ENCODE measurements around the gene REST.
"Not testable (repeated sequence)": the region's sequence is repeated elsewhere in the genome, so short reads cannot be mapped to it uniquely, and the experiment has no call there.

REST gene

DNA sequence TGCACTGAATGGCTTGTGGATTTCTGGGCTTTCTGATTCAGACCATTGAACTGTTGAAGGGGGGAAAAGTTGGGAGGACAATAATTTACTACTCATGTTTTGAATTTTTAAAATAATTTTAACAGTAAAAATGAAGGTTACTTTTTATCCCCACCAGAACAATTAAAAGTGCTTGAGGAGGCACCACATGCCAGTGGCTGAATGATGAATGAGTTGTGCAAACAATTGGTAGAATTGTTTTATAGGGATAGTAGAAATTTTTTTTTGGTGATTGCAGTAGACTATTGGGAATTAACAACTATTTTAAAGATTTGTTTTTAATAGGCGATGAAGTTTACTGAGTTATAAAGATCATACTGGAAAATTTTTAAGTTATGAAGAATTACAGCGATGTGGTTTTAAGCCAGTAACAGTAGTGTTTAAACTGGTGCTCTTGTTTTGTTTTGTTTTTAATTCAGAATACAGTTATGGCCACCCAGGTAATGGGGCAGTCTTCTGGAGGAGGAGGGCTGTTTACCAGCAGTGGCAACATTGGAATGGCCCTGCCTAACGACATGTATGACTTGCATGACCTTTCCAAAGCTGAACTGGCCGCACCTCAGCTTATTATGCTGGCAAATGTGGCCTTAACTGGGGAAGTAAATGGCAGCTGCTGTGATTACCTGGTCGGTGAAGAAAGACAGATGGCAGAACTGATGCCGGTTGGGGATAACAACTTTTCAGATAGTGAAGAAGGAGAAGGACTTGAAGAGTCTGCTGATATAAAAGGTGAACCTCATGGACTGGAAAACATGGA is 2.7 kb downstream of the REST start:
- peak; percentile 11 for DNase-seq

DNA sequence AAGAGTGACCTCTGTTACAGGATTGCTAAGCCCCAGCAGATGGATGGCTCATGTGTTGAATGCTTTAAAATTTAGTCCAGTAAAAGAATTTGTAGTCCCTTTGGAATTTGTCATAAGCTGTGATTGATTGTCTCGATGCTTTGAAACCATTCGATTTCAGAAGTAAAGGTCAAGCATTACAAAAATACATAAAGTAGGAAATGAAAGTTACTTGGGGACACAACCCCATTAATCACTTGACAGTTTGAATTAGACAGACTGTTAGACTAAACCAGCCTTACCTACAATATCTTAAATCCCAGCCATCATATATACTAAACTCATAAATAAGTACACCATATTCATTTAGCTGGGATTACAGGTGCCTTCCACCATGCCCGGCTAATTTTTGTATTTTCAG is 6.6 kb downstream of the REST start:
- DNase-seq: no peak

DNA sequence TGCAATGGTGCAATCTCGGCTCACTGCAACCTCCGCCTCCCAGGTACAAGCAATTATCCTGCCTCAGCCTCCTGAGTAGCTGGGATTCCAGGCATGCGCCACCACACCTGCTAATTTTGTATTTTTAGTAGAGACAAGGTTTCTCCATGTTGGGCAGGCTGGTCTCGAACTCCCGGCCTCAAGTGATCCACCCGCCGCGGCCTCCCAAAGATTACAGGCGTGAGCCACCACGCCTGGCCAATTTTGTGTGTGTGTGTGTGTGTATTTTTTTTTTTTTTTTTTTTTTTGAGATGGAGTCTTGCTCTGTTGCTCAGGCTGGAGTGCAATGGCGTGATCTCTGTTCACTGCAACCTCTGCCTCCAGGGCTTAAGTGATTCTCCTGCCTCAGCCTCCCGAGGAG is 7.3 kb downstream of the REST start:
- DNase-seq: not testable (repeated sequence)

DNA sequence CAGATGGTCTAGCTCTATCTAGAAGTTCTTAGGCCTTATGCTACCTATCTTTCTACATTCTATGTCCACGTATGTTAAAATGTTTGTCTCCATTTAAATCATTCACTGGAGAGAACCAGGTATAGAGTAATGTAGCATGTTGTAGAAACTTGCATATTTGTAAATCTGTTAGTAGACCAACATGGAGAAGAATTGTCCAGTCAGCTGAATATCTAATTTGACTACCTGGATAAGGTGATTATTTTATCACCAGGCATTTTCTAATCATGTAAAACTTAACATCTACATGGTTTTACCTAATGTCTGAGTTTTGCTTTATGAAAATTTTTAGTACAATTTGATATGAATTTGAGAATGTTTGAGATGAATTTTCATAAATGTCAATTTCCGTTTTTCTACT is 19.5 kb downstream of the REST start:
- no peak for DNase-seq

DNA sequence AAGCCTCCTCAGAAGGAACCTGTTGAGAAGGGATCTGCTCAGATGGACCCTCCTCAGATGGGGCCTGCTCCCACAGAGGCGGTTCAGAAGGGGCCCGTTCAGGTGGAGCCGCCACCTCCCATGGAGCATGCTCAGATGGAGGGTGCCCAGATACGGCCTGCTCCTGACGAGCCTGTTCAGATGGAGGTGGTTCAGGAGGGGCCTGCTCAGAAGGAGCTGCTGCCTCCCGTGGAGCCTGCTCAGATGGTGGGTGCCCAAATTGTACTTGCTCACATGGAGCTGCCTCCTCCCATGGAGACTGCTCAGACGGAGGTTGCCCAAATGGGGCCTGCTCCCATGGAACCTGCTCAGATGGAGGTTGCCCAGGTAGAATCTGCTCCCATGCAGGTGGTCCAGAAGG is 22.9 kb downstream of the REST start:
- no peak for DNase-seq

DNA sequence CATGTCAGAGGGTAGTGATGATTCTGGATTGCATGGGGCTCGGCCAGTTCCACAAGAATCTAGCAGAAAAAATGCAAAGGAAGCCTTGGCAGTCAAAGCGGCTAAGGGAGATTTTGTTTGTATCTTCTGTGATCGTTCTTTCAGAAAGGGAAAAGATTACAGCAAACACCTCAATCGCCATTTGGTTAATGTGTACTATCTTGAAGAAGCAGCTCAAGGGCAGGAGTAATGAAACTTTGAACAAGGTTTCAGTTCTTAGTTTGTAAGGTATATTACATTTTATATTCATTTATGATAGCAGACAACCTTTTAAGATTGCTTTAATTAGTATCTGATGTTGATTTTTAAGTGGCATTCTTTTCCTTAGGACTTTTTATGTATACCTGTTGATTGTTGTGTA is 24.2 kb downstream of the REST start:
- no peak for DNase-seq

DNA sequence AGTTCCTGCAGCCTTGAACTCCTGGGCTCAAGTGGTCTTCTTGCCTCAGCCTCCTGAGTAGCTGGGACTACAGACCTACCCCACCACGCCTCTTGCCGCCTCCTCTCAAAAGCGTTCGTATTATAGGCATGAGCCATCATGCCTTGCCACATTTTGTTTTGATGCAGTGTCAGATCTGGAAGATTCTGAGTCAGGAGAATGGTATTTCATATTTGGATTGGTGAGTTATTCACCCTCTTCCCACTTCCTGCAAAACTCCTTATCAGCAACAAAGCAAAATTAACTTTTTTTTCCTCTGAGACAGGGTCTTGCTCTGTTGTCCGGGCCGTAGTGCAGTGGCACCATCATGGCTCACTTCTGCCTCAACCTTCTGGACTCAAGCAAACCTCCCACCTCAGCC is 29.6 kb downstream of the REST start:
- no peak for DNase-seq

DNA sequence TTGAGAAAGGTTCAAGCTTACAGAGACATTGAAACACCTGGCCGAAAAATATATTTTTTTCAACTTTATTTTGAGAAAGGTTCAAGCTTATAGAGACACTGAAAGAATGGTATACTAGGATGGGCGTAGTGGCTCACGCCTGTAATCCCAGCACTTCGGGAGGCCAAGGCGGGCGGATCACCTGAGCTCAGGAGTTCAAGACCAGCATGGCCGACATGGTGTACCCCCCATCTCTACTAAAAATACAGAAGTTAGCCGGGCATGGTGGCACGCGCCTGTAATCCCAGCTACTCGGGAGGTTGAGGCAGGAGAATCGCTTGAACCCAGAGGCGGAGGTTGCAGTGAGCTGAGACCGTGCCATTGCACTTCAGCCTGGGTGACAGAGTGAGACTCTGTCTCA is 32.1 kb downstream of the REST start:
- DNase-seq: not testable (repeated sequence)

DNA sequence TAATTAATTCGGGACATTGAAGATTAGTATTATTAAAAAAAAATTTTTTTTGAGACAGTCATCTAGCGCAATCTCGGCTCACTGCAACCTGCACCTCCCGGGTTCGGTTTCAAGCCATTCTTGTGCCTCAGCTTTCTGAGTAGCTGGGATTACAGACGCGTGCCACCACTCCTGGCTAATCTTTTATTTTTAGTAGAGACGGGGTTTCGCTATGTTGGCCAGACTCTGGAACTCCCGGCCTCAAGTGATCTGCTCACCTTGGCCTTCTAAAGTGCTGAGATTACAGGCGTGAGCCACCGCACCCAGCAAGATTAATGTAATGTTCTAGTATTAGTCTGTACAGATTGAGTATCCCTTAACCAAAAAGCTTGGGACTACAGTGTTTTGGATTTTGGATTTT is 32.7 kb downstream of the REST start:
- no peak for DNase-seq

DNA sequence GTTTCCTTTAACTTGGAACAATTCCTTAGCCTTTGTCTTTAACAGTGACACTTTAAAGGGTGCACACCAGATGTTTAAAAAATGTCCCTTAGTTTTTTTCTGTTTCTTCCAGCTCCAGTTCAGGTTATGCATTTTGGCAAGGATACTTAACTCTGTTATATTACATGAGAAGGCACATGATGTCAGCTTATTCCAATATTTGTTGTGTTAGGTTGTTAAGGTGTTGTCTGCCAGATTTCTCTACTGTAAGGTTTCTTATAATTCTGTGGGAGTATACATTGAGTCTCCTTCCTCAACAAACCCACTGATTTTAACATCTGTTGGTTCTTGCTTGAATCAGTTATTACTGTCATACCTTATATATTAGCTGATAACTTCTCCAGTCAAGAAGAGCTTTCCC is 33.3 kb downstream of the REST start:
- no peak for DNase-seq

DNA sequence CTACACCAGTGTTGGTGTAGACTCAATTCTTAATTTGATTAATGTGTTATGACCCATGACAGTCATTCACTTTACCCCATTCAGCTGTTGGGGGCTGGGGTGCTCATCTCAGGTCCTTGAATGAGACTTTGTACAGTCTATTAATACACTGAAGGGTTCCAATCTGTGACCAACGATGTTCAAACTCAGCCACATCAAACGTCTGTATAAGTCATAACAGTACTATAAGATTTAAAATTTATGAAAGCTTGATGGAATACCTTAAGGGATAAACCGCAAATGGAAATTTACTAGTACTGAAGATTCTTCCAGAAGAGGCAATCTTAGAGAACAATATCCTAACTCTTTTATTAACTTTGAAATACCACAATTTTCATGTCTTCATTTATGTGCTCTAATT is 33.7 kb downstream of the REST start:
- no peak for DNase-seq

DNA sequence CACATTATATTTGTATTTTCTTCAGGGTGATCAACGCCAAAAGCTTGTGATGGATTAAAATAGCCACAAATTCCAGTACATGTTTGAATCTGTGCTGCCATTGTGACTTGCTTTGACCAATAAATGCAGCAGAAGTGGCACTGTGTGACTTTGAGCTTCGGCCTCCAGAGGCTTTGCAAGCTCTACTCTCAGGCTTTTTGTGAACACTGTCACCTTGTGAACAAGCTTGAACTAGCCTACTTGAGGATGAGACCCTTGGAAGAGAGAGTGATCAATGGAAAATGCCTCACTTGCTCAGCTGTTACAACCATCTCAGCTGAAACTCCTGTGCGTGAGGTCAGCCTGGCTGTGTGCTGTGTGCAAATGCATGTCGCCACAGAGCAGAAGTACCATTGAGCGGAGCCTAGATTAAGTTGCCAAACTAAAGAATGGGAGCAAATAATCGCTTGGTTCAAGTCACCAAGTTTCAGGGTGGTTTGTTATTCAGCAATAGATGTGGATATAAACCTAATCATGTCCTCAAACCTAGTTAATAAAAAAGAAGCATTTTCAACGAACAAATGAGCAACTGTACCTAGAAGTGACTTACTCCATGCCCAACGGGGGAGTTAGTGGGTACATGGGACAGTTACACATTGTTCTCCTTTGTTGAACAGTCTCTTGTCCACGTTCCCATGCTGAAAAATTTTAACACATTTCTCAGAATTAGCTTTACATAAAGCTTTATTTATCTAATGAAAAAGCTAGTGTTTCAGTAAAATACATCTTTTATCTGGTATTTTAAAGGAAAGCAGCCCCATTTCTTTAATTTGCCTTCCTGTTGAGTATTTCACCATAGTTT is 46.2 kb downstream of the REST start:
- no peak for DNase-seq

DNA sequence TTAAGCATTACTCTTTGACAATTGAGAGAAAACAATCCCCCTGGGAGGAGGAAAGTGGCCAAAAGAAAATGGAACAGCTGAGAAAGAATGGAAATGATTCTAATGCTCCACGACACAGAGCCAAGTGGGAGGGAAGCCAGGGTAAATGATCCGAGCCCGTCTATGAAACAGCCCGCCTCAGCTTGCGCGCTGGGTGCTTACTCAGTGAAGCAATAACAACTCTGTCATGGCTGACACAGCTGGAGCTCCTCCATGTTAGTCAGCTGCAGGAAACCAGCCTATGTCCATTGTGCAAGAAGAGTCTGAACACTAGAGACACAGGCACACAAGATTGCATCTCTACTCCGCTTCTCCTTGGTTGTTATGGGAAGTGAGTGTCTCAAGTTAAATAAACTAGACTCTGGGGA is 50.4 kb downstream of the REST start:
- no peak for DNase-seq

DNA sequence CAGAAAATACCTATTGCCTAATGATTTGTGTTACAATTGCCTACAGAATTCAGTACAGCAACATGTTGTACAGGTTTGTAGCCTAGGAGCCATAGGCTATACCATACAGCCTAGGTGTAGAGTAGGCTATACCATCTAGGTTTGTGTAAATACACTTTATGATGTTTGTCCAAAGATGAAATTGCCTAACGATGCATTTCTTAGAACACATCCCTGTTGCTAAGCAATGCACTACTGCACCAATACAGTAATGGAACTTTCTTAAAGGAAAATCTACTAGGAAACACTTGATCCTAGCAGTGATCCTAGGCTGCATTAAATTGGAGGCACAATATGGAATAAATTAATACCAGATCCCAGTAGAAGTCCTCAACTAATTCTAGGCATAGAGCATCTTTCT is 51.4 kb downstream of the REST start:
- no peak for DNase-seq

DNA sequence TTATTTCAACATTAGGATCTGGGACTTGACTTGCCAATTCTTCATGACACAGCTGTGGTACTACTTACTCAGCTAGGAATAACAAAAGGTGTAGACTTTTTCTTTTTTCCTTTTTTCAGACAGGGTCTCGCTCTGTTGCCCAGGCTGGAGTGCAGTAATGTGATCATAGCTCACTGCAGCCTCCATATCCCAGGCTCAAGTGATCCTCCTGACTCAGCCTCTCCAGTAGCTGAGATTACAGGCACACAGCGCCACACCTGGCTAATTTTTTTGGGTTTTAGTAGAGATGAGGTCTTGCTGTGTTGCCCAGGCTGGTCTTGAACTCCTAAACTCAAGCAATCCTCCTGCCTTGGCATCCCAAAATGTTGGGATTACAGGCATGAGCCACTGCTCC is 53.4 kb downstream of the REST start:
- no peak for DNase-seq

DNA sequence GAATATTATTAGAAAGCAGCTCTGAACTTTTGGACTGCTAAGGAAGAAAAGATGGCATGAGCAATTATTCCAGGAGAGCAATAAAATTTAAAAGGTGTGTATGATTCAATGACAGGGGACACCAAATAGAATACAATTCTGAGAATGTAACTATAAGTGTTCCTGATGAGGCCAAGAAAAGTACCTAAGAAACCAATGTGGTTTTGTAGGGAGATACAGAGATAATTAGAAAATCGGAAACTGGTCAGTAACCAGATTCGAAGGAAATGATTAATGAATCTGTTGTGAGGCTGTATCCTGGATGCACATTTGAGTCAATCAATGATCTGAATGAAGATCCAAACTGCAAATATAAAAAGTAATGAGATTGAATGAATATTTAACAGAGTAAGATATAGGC is 63.7 kb downstream of the REST start:
- no peak for DNase-seq

DNA sequence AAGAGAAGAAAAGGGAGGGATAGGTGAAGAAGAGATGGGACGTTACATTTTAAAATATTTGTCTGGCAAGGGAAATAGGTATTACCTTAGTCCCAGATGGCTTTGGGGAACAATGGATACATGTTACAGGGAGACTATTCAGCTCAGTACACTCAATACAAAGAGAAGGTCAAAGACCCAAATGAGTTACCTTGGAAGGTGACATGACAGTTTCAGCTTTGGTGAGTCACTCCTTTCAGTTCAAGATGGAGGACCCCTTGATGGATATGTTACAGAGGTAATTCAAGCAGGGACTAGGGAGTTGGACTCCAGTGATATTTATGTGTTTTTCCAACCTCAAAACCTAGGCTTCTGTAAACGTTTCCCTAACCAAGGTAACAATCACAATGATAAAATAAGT is 64.7 kb downstream of the REST start:
- no peak for DNase-seq

DNA sequence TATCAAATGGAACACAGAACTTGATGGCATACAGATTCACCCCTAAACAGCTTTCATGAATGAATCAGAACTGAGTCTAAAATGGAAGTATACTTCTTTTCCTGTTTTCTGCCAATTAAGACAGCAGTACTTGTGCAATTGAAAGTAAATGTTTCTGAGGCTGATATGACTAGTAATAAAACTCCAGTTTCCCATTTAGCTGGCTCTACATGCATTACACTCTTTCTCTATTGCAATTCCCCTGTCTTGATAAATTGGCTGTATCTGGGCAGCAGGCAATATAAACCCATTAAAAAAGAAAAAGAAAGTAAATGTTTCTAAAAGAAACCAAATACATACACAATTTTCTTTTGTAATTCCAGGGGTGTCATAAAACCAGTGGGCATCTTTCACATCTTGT is 65.1 kb downstream of the REST start:
- no peak for DNase-seq

DNA sequence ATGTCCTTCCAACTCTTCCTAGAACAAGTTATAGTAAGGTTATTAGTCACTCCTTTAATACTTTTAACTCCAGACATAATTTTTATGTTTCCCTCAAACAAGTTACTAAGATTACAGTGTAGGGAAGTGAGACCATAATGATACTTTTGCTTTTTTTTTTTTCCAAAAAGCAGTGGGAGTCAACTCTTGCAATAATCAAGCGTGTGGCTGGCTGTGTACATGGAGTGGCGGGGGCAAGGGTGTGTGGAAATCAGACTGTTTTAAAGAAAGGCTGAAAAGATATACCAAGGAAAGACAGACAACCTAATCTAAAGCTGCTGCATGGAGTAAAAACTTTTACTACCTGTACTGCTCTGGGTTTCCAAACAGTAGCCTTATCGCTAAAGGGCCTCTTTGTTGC is 65.6 kb downstream of the REST start:
- DNase-seq: no peak

DNA sequence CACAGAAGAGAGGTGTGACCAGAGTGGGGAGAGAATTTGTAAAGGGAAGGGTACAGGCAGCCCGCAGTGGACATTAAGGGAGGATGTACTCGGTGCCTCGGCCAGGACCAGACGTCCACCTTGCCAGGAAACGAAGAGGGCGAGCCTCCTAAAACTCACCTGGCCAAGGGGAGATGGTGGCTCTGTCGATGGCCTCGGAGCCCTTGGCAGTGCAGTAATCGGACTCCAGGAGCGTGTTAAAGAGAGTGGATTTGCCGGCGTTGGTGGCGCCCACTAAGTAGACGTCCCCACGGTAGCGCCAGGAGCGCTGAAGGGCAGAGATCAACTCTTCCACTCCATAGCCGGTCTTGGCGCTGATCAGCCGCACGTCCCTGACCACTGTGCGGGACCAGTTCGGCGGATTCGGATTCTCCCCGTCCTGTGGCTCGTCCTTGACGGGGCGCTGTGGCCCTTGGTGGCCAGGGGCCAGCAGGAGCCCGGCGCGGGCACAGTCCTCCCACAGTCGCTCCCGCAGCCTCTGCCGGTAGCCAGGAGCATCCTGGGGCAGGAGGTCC is 68.7 kb downstream of the REST start:
- DNase-seq: no peak

DNA sequence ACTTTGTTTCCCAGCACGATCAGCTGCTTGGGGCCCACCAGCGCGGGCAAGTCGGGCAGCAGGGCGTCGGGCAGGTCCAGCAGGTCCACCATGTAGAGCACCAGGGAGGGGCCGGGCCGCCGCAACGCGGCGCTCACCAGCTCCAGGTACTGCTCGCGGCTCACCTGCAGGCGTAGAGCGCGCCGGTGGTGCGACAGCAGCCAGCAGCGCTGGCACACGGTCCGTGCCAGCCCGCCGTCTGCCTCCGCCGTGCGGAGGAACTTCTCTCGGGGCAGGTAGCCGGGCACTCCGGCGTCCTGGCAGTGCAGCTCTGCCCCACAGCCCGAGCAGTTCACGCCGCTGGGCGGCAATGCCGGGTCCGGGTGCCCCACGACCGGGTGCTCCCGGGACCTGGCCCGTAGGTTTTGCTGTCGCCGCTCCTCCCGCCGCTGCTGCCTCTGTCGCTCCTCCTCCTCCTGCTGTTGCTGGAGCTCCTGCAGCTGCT is 69.2 kb downstream of the REST start:
- DNase-seq: peak; percentile 59

DNA sequence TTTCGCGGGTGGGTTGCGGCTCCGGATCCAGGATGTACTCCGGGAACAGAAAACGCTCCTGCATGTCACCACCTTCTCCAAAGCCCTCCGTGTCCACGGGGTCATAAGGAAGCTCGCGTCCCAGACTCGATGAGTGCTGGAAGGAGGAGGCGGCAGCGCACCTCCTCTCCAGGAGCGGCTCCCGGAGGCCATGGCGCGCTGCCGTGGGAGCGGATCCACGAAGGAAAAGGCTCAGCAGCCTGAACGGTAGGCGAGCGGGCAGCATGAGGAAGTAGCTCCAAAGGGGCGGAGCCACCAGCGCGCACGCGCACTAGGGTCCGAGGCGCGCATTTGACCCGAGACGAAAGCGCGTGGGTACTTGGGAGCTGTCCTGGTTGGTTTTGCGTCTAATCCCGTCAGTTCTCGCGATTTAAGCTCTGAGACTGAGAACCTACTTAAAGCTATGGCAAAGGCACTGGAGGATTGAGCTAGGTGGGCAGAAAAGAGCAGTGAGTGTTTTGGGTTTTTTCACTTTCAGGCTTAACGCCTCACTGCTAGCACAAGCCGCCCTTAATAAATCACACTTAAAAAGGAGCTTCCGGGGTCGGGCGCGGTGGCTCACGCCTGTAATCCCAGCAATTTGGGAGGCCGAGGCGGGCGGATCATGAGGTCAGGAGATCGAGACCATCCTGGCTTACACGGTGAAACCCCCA is 69.8 kb downstream of the REST start, which contains the start of gene NOA1:
Gene NOA1, minus strand, starts transcription at position 286 of the 692 bp plus-strand sequence. Its CDS starts 21 bp downstream, at position 265.
- peak; percentile 96 for DNase-seq

DNA sequence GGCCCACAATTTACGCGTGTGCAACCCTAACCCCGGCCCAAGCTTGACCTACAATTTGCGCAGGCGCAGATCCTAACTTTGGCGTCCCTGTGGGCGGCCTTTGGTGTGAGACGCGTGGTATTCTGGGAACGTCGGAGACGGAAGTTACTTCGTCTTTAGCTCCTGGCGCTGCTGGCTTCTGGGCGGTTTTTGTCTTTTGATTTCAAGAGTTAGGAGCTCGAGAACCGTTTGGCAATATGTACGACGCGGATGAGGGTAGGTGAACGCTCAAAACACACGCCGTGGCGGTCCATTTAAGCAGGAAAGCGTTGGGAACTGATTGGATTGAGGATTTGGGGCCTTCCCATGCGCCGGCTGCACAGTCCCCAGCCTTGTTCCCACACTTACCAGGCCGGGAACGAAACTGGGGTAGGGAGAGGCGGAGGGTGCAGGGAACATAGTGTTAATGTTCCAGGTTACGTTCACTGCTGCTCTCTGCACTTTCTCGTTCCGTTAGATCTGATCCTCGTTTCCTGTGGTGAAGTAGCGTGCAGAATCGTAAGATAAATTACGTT is 71.1 kb downstream of the REST start, which contains the start of gene POLR2B:
Gene POLR2B, plus strand, starts transcription at position 147 of the 554 bp plus-strand sequence. Its CDS starts 90 bp downstream, at position 237.
- DNase-seq: peak; percentile 94
